ENCODE results near the gene GAGE13. TPM values are rescaled to one million over a fixed set of nuclear protein-coding genes. Genes with fewer than 3 reads are reported as not detected.

GAGE13 gene
- total RNA-seq, 6 donors from 2014 or later, result not detected

Other genes with a start within 250 kb of the GAGE13 start
- gene GPKOW, start 207.8 kb upstream of the GAGE13 start, total RNA-seq, result 10 to 100 TPM; 14.7 to 23.1 (median 20.4) TPM
- 10 to 100 TPM in 4 of 6 donors, 1 to 10 TPM in 2; 7.3 to 16.3 (median 12.9) TPM for gene MAGIX, start 168.8 kb upstream of the GAGE13 start, total RNA-seq
- 100 to 1,000 TPM in 2 of 6 donors, 10 to 100 TPM in 4; 32.7 to 135 (median 58.4) TPM for gene PLP2, start 159.7 kb upstream of the GAGE13 start, total RNA-seq
- 10 to 100 TPM; 14.4 to 43.0 (median 19.7) TPM for gene PRICKLE3, start 145.2 kb upstream of the GAGE13 start, total RNA-seq
- gene SYP, start 131.4 kb upstream of the GAGE13 start, total RNA-seq, result 1 to 10 TPM; 2.1 to 8.0 (median 4.3) TPM
- gene CACNA1F, start 98.2 kb upstream of the GAGE13 start, total RNA-seq, result 1 to 10 TPM in 4 of 6 donors, under 1 TPM in 2; 0.46 to 6.3 (median 1.7) TPM
- gene CCDC22, start 96.1 kb upstream of the GAGE13 start, total RNA-seq, result 10 to 100 TPM in 5 of 6 donors, 1 to 10 TPM in 1; 9.9 to 22.0 (median 18.6) TPM
- gene FOXP3, start 66.9 kb upstream of the GAGE13 start, total RNA-seq, result under 1 TPM in 2 of 6 donors, not detected in 4; 0.23 to 0.54 TPM
- gene PPP1R3F, start 61.8 kb upstream of the GAGE13 start, total RNA-seq, result 10 to 100 TPM in 2 of 6 donors, 1 to 10 TPM in 4; 3.3 to 14.9 (median 7.1) TPM
- gene GAGE10, start 27.9 kb upstream of the GAGE13 start, total RNA-seq, result not detected
- under 1 TPM in 1 of 6 donors, not detected in 5; 0.72 TPM for gene GAGE12J, start 9.5 kb upstream of the GAGE13 start, total RNA-seq
- gene GAGE12C, start 200.6 kb downstream of the GAGE13 start, total RNA-seq, result not detected
- gene GAGE12D, start 210.2 kb downstream of the GAGE13 start, total RNA-seq, result not detected
- gene GAGE12E, start 219.7 kb downstream of the GAGE13 start, total RNA-seq, result not detected
- gene GAGE12F, start 229.3 kb downstream of the GAGE13 start, total RNA-seq, result not detected
- not detected for gene GAGE12G, start 238.8 kb downstream of the GAGE13 start, total RNA-seq
- not detected for gene GAGE12H, start 248.4 kb downstream of the GAGE13 start, total RNA-seq